Hepatocyte (in vitro differentiated cells): Measurements from ENCODE around the gene GATA2.

Experiments
- EZH2 ChIP-seq: fragments of 200-600 bp; sonication (generic); IDR thresholded peaks from 2 replicates; pipeline ENCODE4 v1.6.1; 2016; ENCODE audit warnings: antibody characterized with exemption, mild to moderate bottlenecking, borderline replicate concordance
- EZH2phosphoT487 ChIP-seq: fragments of 200-600 bp; sonication (generic); IDR thresholded peaks from one replicate; pipeline ENCODE4 v1.6.1; 2018; ENCODE audit warnings: antibody characterized with exemption, mild to moderate bottlenecking, low read depth, moderate library complexity; ENCODE audit not compliant: unreplicated experiment, severe bottlenecking
- TF ChIP-seq, protein P1 (sequence below): fragments of 200-600 bp; sonication (generic); IDR thresholded peaks from 2 replicates; pipeline ENCODE4 v1.5.1; 2016; ENCODE audit warnings: antibody characterized with exemption, mild to moderate bottlenecking; ENCODE audit not compliant: poor library complexity

DNA sequence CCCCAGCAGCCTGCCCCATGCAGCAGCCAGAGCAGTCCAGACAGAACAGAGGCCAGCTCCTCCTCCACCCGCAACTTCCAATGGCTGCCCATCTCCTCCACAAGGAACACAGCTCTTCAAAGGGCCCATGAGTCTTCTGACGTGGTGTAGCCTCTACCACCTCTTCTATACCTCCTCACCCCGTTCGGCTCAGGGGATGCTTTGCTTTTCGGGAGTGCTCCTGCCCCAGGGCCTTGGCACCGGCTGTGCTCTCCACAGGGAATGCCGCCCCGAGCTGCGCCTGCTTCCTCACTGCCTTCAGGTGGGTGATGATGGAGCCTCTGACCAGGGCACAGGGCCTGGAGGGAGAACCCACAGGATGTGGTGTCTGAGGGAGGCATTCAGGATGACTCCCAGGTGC lies 40.9 kb downstream of the GATA2 start:
- TF ChIP-seq, protein P1, sequence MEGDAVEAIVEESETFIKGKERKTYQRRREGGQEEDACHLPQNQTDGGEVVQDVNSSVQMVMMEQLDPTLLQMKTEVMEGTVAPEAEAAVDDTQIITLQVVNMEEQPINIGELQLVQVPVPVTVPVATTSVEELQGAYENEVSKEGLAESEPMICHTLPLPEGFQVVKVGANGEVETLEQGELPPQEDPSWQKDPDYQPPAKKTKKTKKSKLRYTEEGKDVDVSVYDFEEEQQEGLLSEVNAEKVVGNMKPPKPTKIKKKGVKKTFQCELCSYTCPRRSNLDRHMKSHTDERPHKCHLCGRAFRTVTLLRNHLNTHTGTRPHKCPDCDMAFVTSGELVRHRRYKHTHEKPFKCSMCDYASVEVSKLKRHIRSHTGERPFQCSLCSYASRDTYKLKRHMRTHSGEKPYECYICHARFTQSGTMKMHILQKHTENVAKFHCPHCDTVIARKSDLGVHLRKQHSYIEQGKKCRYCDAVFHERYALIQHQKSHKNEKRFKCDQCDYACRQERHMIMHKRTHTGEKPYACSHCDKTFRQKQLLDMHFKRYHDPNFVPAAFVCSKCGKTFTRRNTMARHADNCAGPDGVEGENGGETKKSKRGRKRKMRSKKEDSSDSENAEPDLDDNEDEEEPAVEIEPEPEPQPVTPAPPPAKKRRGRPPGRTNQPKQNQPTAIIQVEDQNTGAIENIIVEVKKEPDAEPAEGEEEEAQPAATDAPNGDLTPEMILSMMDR = no peak
- TF ChIP-seq EZH2 (no peak), EZH2phosphoT487 (no peak)
